Measurements from ENCODE around the gene SVBP. TPM values are rescaled to one million over a fixed set of nuclear protein-coding genes. Genes with fewer than 3 reads are reported as not detected.

Gene SVBP, protein sequence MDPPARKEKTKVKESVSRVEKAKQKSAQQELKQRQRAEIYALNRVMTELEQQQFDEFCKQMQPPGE
- 19.5 and 34.6 TPM in 2 replicates for total RNA-seq (2014; rRNA removed; shearing (Covaris generic))

DNA sequence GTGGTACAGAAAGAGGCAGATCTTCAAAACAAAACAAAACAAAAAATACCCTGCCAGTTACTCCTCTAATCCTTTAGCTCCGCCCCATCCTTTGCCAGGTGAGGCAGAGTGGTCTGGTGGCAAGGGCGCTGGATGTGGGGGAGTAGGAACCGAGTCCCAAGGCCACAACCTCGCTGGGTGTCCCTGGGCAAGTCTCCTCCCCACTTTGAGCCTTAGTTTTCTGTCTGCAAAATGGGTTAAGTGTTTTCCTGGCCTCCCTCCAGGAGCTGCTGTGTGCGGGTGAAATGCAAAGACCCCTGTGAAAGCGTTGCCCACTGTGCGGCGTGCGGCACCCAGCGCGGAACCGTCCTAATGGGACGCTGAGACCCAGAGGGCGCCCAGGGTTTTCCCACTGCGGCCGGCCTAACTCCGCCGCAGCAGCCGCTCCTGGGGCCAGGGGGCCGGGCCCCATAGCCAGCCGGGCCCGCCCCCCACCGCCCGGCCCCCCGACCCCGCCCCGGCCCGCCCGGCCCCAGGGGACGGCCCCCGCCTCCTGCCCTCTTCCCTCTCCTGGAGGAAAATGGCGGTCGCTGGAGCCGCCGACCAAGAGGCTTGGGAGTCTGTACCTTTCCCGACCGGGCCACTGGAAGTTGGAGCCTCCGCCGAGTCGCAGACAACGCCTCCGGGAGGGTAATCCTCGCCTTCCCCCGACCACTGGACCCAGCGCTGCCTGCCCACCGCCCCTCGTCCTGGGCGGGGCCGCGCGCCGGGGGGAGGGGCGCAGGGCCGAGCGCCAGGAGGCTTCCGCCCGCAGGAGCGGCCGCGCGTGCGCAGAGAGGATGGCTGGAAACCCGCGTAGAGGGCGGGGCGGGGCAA, at the start of gene SVBP, which contains the start of gene ERMAP:
Gene SVBP (minus strand): TSS at position 813 of the 855 bp plus-strand sequence. CDS start 853 bp downstream, outside the sequence.
Gene ERMAP (plus strand): TSS at position 538 of the 855 bp plus-strand sequence. CDS start 13,327 bp downstream, outside the sequence.

GRCh38 chr1:42846257-42847110, 29.3 kb upstream of the SVBP start, which contains the start of gene ZNF691:
Gene ZNF691 (plus strand): TSS chr1:42846613. CDS start chr1:42849659, 3,046 bp downstream.

DNA sequence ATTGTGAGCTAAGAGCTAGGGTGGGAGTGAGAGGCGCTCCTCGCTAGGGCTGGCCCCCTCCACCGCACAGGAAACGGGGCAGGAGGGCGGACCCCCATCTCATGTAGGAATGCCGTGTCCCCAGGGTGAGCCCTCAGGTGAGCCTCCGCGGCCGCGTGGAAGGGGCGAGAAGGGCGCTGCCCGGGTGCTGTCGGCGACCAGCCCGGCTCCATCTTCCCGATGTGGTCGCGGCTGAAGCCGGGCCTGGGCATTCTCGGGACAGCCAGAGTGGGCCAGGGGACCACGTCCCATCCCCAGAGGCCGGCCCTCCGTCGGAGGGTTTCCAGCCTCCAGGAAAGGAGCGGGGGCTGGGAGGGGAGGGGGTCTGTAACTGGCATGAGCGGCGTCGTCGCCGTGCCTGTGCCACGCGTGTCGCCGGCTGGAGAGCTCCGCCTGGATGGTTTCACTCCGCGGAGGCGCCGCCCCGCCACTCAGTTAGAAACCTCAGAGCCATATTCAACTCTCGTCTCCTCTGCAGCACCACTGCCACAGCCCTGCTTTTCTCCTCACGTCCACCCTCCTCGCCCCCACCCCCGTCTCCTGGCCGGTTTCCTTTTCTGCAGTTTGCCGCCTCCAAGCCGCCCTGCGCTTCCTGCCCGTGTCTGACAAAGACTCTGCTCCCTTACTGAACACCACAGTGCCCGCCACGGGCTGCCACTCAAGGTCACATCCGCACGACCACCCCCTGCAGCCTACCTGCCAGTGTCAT, 32.1 kb downstream of the SVBP start, which contains the start of gene TMEM269:
Gene TMEM269 (plus strand): TSS at position 46 of the 748 bp plus-strand sequence. CDS start 4,903 bp downstream, outside the sequence.

DNA sequence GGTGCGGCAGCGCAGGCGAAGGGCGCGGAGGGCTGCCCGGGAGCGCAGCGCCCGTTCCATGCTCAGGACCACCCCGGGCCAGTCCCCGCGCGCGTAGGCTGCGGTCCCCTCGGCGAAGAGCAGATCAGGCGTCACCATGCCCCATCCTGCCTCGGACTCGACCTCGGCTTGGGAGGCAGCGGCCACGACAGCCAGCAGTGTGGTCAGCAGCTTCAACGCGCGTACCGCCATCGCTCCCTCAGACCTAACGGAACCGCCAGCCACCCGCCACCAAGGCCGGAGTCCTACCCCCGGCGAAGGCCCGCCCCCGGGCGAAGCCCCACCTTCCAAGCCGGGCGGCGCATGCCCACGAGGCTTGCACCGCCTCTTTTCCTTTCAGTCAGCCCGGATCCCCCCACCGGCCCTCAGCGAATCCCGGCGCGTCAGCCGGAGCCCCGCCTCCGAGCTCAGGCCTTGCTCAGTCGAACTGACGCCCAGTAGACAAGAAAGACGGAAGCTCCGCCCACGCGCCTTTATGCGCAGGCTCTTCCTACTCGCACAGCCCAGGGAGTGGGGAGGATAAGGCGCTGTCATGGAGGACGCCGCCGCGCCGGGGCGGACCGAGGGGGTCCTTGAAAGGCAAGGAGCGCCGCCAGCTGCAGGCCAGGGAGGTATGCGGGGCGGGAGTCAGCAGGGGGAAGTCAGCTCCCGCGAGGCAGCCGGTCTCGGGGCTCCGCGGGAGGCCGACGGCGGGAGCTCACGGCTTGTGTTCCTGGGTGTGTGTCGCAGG, 50.3 kb downstream of the SVBP start, which contains the start of the genes C1orf50 and P3H1:
Gene C1orf50 (plus strand): TSS at position 509 of the 769 bp plus-strand sequence. CDS start 63 bp downstream, at position 572.
Gene P3H1 (minus strand): TSS at position 288 of the 769 bp plus-strand sequence. CDS start 57 bp downstream, at position 231.

Other genes with a start within 250 kb of the SVBP start
- gene PPIH, start 159.0 kb downstream of the SVBP start, total RNA-seq (2014; rRNA removed; shearing (Covaris generic)) = 96.5 and 133 TPM in 2 replicates
- 1,513 and 1,641 TPM in 2 replicates for gene YBX1, start 135.0 kb downstream of the SVBP start, total RNA-seq (2014; rRNA removed; shearing (Covaris generic))
- not detected in 2 replicates for gene CLDN19, start 77.2 kb downstream of the SVBP start, total RNA-seq (2014; rRNA removed; shearing (Covaris generic))
- gene P3H1, start 50.4 kb downstream of the SVBP start, total RNA-seq (2014; rRNA removed; shearing (Covaris generic)) = 71.6 and 76.9 TPM in 2 replicates
- gene C1orf50, start 50.1 kb downstream of the SVBP start, total RNA-seq (2014; rRNA removed; shearing (Covaris generic)) = 2.3 and 3.5 TPM in 2 replicates
- 0.03 and 0.11 TPM in 2 replicates for gene TMEM269, start 32.4 kb downstream of the SVBP start, total RNA-seq (2014; rRNA removed; shearing (Covaris generic))
- 4.0 and 5.3 TPM in 2 replicates for gene ERMAP, start 275 bp downstream of the SVBP start, total RNA-seq (2014; rRNA removed; shearing (Covaris generic))
- gene ZNF691, start 29.2 kb upstream of the SVBP start, total RNA-seq (2014; rRNA removed; shearing (Covaris generic)) = 6.5 and 9.9 TPM in 2 replicates
- 204 and 221 TPM in 2 replicates for gene SLC2A1, start 141.5 kb upstream of the SVBP start, total RNA-seq (2014; rRNA removed; shearing (Covaris generic))

All from A375 (cell line).